ENCODE results near the gene ALG12. TPM values are rescaled to one million over a fixed set of nuclear protein-coding genes. Genes with fewer than 3 reads are reported as not detected.

The ALG12 gene
- total RNA-seq, 2 experiments from 2014 or later = 11.4 to 11.7 TPM

GRCh38 chr22:49958931-49959781 is 40.9 kb upstream of the ALG12 start:
- H4K20me1 ChIP-seq (ENCODE audit: insufficient read depth, low read length) = no peaks in the 10 kb centered on the region
- peaks cover 32% of the 10 kb centered on the region; the same call in 1 of the 2 replicates for H3K79me2 ChIP-seq (ENCODE audit: insufficient read depth, low read depth, low read length)
- H3K36me3 ChIP-seq (ENCODE audit: insufficient read depth, low read length) = peaks cover 31% of the 10 kb centered on the region
- peak overlapping the region; percentile 64 for H3K27ac ChIP-seq (ENCODE audit: low read depth, low read length, poor library complexity, severe bottlenecking)
- no peak for DNase-seq (ENCODE audit: low spot score)
- no peak overlapping the region for H2AFZ ChIP-seq (ENCODE audit: low read length)
- H3K9me3 ChIP-seq (ENCODE audit: low read length) = no peaks in the 10 kb centered on the region
- CTCF ChIA-PET (ENCODE audit: unreplicated experiment) = no interaction called here
- TF ChIP-seq EZH2phosphoT487 (IDR thresholded peaks at IDR 0.05; ENCODE audit: borderline replicate concordance, low read depth, low read length) (no peak), CTCF (conservative IDR thresholded peaks at IDR 0.05; ENCODE audit: low read length) (no peak)
- H3K4me2 ChIP-seq (ENCODE audit: low read length) = peak overlapping the region; percentile 88
- no TSS peak for BruUV-seq (replicated peaks)
- peak overlapping the region; percentile 98 for H3K4me3 ChIP-seq (ENCODE audit: low read depth, low read length, poor library complexity, severe bottlenecking)
- intact Hi-C loops (cut with micrococcal nuclease; ENCODE audit: unreplicated experiment) = no loop called here
- POLR2A ChIA-PET = interaction anchor here (0.6 kb wide), 1 partner anchor 439 kb away, joined by 5 read pairs; no protein-coding TSS in a partner anchor
- peaks cover 31% of the 10 kb centered on the region for H3K4me1 ChIP-seq (ENCODE audit: insufficient read depth, low read length, poor library complexity, severe bottlenecking)
- no peaks in the 10 kb centered on the region for H3K9me2 ChIP-seq (ENCODE audit: insufficient read depth, low read length)

- TF ChIP-seq CTCF (conservative IDR thresholded peaks at IDR 0.05; ENCODE audit: low read length) (no peak), EZH2phosphoT487 (IDR thresholded peaks at IDR 0.05; ENCODE audit: borderline replicate concordance, low read depth, low read length) (no peak)
- peaks cover 26% of the 10 kb centered on the region; the same call in 1 of the 2 replicates for H3K79me2 ChIP-seq (ENCODE audit: insufficient read depth, low read depth, low read length)
- no peaks in the 10 kb centered on the region for H3K9me2 ChIP-seq (ENCODE audit: insufficient read depth, low read length)
- no peaks in the 10 kb centered on the region for H4K20me1 ChIP-seq (ENCODE audit: insufficient read depth, low read length)
- intact Hi-C loops (cut with micrococcal nuclease; ENCODE audit: unreplicated experiment) = no loop called here
- H3K36me3 ChIP-seq (ENCODE audit: insufficient read depth, low read length) = peaks cover 24% of the 10 kb centered on the region
- H3K4me2 ChIP-seq (ENCODE audit: low read length) = no peak overlapping the region
- BruUV-seq (replicated peaks) = no TSS peak
- no peaks in the 10 kb centered on the region for H3K9me3 ChIP-seq (ENCODE audit: low read length)
- no peak overlapping the region for H3K4me3 ChIP-seq (ENCODE audit: low read depth, low read length, poor library complexity, severe bottlenecking)
- peaks cover 24% of the 10 kb centered on the region for H3K4me1 ChIP-seq (ENCODE audit: insufficient read depth, low read length, poor library complexity, severe bottlenecking)
- H2AFZ ChIP-seq (ENCODE audit: low read length) = no peak overlapping the region
- no peak for DNase-seq (ENCODE audit: low spot score)
- H3K27ac ChIP-seq (ENCODE audit: low read depth, low read length, poor library complexity, severe bottlenecking) = no peak overlapping the region
- ChIA-PET POLR2A (no interaction called here), CTCF (ENCODE audit: unreplicated experiment) (no interaction called here)
Measured at GRCh38 chr22:49958366-49958921, 40.2 kb upstream of the ALG12 start.

Data from OCI-LY7 (cell line).